HG02885 (cell line): ENCODE data around the gene HBQ1.
"Not testable (repeated sequence)": the region's sequence is repeated elsewhere in the genome, so short reads cannot be mapped to it uniquely, and the experiment has no call there.

Source experiments
- ATAC-seq: cut with Tn5 transposase; IDR thresholded peaks from one replicate; pipeline ENCODE4 v1.9.1; 2021; ENCODE audit warnings: mild to moderate bottlenecking; ENCODE audit not compliant: unreplicated experiment, poor library complexity

HBQ1 gene

DNA sequence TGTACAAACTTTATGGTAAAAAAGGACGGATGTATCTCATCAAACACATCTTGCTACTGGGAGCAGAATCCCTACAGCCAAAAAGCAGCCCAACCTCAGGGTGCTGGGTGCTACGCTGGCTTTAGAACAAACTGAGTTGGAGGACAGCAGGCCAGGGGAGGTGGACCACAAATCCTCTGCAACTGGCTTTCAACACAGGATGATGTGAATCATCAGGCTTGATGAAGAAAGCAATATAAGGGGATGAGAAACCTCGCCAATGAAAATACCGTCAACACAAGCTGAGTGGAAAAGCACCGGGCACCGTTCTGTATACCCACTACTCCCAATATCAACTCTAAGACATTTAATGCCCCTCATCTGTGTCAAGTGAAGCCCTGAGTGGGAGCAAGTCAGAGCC lies 14.3 kb downstream of the HBQ1 start:
- no peak for ATAC-seq

DNA sequence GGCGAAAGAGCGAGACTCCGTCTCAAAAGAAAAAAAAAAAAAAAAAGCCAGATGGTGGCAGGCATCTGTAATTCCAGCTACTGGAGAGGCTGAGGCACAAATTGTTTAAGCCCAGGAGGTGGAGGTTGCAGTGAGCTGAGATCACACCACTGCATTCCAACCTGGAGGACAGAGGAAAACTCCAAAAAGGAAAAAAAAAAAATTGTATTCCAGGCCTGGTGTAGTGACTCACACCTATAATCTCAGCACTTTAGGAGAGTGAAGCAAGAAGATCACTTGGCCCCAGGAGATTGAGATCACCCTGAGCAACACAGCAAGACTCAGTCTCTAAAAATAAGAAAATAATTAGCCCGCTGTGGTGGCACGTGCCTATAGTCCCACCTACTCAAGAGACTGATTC lies 20.1 kb downstream of the HBQ1 start:
- ATAC-seq: no peak

DNA sequence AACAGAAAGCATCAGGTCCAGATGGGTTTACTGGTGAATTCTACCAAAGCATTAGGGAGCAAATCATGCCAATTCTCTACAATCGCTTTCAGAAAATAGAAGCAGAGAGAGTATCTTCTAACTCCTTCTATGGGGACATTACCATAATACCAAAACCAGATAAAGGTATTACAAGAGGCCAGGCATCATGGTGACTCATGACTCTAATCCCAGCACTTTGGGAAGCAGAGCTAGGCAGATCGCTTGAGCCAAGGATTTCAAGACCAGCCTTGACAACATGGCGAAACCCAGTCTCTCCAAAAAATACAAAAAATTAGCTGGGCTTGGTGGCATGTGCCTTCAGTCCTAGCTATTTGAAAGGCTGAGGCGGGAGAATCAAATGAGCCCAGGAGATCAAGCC lies 23.0 kb downstream of the HBQ1 start:
- ATAC-seq: no peak

DNA sequence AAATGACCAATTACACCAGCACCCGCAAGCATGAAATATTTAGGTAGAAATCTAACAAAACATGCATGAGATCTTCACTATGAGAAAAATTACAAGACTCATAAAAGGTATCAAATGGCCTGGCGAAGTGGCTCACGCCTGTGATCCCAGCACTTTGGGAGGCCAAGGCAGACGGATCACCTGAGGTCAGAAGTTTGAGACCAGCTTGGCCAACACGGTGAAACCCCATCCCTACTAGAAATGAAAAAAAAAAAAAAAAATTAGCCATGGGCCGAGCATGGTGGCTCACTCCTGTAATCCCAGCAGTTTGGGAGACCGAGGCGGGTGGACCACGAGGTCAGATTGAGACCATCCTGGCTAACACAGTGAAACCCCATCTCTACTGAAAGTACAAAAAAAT lies 23.8 kb downstream of the HBQ1 start:
- not testable (repeated sequence) for ATAC-seq

DNA sequence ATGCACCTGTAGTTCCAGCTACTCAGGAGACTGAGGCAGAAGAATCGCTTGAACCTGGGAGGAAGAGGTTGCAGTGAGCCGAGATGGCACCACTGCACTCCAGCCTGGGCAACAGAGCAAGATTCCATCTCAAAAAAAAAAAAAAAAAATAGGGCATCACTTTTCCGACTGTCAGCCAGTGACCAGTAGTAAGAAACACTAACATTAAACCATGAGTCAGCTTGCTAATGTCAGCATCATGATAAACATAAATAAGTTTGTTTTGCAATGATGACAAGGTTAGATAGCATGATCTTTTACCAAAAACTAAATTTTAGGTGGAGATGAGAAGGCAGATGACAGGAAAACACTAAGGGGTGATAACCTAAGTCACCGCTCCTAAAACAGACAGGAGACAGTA lies 29.1 kb downstream of the HBQ1 start:
- ATAC-seq: not testable (repeated sequence)

DNA sequence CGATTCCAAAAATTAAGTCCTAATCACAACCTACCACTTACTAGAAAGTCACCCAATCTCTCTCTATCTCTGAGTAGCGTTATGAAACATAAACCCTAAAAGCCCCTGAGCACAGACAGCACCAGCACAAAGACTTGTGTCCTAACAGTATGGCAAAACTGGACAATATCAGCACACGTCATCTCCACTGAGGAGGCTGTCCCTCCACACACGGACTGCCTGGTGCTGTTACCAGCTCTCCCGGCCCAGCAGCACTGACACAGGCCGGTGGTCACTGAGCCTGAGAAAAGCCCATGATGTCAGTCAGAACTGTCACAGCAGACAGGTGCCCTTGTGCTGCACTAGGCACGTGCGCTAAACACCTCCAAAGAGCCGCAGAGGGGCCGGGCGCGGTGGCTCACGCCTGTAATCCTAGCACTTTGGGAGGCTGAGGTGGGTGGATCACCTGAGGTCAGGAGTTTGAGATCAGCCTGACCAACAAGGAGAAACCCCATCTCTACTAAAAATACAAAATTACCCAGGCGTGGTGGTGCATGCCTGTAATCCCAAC lies 31.4 kb downstream of the HBQ1 start:
- ATAC-seq: not testable (repeated sequence)

DNA sequence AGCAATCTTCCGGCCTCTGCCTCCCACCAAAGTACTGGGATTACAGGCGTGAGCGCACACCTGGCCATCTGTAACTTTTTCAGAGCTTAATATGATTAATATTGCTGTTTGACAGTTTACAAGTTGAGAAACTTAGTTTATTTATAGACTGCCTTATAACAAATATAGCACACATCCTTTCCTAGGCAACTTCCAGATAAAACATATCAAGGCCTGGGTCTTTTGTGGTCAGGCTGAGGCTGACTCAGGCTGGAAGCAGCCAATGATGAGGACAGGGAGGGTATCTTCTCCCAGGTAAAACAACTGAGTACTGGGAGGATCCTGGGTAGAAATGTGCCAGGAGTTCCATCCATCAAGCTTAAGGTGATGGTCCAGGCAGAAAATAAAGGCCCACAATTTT lies 32.7 kb downstream of the HBQ1 start:
- ATAC-seq: no peak

DNA sequence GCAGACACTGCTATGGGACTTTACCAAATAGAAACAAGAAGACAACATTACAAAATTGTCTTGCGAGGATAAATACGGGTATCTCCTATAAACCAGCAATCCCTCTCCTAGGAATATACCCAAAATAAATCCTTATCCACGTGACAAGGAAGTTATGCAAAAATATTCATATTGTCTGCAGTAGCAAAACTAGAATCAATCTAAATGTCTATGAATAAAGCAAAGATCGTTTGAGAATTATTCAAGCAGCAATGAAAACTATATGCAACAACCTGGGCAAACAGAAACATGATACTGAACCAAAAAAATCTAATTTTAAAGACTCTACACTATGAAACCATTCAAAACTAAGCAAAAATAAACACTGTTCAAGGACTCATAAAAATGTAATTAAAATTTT lies 39.8 kb downstream of the HBQ1 start:
- ATAC-seq: no peak

DNA sequence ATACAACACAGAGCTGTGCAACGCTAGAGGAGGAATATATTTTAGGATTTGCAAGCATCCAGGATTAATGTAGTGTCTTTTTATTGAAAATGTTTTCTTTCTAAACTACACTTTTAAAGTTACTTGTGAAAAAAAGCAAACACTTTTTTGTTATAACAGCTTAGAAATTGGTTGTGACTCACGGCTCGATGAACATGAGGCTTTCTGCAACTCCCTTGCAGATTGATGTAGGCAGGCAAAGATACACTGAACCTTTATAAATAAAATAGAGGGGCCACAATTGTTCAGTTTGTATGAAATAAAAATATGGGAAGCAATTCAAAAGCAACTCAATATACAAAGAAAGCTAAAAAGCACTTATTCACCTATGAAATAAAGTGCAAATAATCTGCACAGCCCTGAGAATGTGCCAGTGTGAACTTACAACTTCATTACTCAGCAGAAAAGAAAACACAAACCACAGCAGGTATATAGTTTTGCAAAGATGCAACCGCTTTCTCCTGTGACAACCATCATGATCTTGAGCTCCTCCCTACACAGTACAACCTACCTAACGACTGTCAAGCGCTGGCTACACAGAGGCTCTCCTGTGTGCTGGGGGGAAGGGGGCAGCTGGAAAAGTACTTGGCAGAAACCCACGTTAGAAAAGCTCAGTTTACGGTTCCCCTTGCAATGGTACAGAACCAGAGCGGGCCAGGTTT lies 48.0 kb downstream of the HBQ1 start:
- peak; percentile 17 for ATAC-seq

DNA sequence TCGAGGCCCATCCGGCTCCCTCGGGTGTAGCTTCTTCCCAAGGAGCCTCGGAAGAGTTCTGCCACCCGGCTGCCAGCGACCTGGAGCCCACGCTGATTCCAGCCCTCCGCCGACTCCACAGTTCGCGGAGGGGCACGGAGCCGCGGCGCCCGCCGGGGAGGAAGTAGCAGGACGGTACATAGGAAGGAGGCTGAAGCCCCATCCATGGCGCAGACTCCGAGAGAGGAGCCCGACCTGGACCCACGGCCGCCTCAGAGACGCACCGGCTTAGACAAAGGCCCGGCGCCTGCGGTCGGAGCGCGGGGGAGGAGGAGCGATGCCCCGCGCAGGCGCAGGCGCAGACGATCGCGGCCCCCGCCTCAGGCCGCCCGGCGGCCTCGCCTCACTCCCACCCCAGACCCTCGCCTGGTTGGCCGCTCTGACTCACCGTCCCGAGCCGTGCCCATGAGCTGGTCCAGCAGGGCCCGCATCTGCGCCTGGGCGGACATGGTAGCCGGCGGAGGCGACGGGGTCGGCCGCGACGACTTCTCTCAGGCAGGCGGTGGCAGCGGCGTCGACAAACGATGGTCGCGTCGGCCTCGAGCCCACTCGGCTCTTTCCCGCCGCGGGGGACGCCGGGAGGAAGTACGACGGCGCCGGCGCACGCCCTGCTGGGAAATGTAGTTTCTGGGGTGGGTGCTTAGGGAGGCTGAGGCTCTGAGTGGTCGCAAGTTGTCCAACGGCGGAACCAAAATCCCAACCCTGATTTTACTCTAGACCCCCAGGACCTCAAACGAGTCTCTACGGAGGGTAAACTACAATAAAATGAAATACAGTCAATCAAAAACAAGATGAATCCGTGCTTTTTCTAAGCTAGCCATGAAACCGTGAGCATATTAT lies 48.8 kb downstream of the HBQ1 start, which contains the start of gene LUC7L:
Gene LUC7L (minus strand): TSS at position 598 of the 879 bp plus-strand sequence. CDS start 110 bp downstream, at position 488.
- ATAC-seq: peak; percentile 79

DNA sequence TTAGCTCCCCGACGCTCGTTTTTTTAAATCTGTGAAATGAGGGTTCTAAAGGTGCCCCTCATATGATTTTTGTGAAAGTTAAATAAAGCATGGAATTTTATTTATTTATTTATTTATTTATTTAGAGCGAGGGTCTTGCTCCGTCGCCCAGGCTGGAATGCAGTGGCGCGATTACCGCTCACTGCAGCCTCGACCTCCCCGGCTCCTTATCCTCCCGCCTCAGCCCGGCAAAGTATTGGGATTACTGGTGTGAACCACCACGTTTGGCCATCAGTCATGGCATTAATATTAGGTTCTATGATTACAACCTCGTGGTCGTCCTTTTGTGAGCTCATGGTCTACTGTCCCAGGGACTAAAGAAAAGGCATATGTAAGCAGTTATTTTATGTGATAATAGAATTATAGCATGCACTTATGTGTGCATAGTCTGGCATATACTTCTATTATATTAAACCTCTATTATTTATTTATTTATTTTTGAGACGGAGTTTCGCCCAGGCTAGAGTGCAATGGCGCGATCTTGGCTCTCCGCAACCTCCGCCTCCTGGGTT lies 49.5 kb downstream of the HBQ1 start:
- no peak for ATAC-seq

DNA sequence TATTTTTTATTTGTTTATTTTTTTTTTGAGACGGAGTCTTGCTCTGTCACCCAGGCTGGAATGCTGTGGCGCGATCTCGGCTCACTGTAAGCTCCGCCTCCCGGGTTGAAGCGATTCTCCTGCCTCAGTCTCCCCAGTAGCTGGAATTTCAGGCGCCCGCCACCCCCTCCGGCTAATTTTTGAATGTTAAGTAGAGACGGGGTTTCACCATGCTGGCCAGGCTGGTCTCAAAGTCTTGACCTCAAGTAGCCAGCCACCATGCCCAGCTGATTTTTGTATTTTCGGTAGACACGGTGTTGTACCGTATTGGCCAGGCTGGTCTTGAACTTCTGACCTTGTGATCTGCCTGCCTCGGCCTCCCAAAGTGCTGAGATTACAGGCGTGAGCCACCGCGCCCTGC lies 50.1 kb downstream of the HBQ1 start:
- ATAC-seq: not testable (repeated sequence)
